ENCODE data around the gene GTF3C1. TPM values are rescaled to one million over a fixed set of nuclear protein-coding genes. Genes with fewer than 3 reads are reported as not detected.

GTF3C1 gene
- total RNA-seq, 2 donors from 2014 or later: 164 to 233 TPM

GRCh38 chr16:27481282-27481934 is 68.3 kb downstream of the GTF3C1 start:
- no peak overlapping the region for H3K4me3 ChIP-seq
- no peaks in the 10 kb centered on the region for H3K9me3 ChIP-seq
- no peaks in the 10 kb centered on the region for H3K4me1 ChIP-seq (replicated peaks)
- intact Hi-C loops (cut with DNase I): no loop called here
- DNase-seq (ENCODE audit: low spot score): no peak
- H3K27ac ChIP-seq: no peak overlapping the region
- no peaks in the 10 kb centered on the region for H3K27me3 ChIP-seq (replicated peaks; ENCODE audit: insufficient read depth)
- no peak for TF ChIP-seq POLR2A (IDR thresholded peaks at IDR 0.05)
- TF ChIP-seq POLR2AphosphoS5 (IDR thresholded peaks at IDR 0.05): no peak
- no peak for TF ChIP-seq CTCF (IDR thresholded peaks at IDR 0.05)
- peaks cover 44 to 47% of the 10 kb centered on the region in 2 donors for H3K36me3 ChIP-seq
- 88% methylated on average over 15 of the region's 15 CpGs for WGBS

GRCh38 chr16:27480761-27481160 is 69.0 kb downstream of the GTF3C1 start:
- no peaks in the 10 kb centered on the region for H3K27me3 ChIP-seq (replicated peaks; ENCODE audit: insufficient read depth)
- H3K4me1 ChIP-seq (replicated peaks): no peaks in the 10 kb centered on the region
- H3K4me3 ChIP-seq: no peak overlapping the region
- no peaks in the 10 kb centered on the region for H3K9me3 ChIP-seq
- no peak for DNase-seq (ENCODE audit: low spot score)
- 86% methylated on average over 7 of the region's 7 CpGs for WGBS
- H3K36me3 ChIP-seq: peaks cover 45 to 50% of the 10 kb centered on the region in 2 donors
- no peak overlapping the region for H3K27ac ChIP-seq
- intact Hi-C loops (cut with DNase I): no loop called here
- TF ChIP-seq CTCF (IDR thresholded peaks at IDR 0.05) (no peak), POLR2A (IDR thresholded peaks at IDR 0.05) (no peak), POLR2AphosphoS5 (IDR thresholded peaks at IDR 0.05) (no peak)

GRCh38 chr16:27476240-27476639 is 73.5 kb downstream of the GTF3C1 start:
- Histone ChIP-seq H3K4me3 (no peak overlapping the region), H3K27me3 (replicated peaks; ENCODE audit: insufficient read depth) (no peaks in the 10 kb centered on the region), H3K9me3 (no peaks in the 10 kb centered on the region), H3K27ac (no peak overlapping the region), H3K4me1 (replicated peaks) (no peaks in the 10 kb centered on the region), H3K36me3 (peaks cover 21 to 34% of the 10 kb centered on the region in 2 donors)
- intact Hi-C loops (cut with DNase I): no loop called here
- WGBS: 90% methylated on average over 9 of the region's 9 CpGs
- DNase-seq (ENCODE audit: low spot score): no peak
- TF ChIP-seq POLR2A (IDR thresholded peaks at IDR 0.05) (no peak), POLR2AphosphoS5 (IDR thresholded peaks at IDR 0.05) (no peak), CTCF (IDR thresholded peaks at IDR 0.05) (no peak)

GRCh38 chr16:27475561-27475960 is 74.2 kb downstream of the GTF3C1 start:
- Histone ChIP-seq H3K36me3 (peaks cover 23 to 41% of the 10 kb centered on the region in 2 donors), H3K27ac (no peak overlapping the region), H3K27me3 (replicated peaks; ENCODE audit: insufficient read depth) (no peaks in the 10 kb centered on the region), H3K9me3 (no peaks in the 10 kb centered on the region), H3K4me1 (replicated peaks) (no peaks in the 10 kb centered on the region), H3K4me3 (no peak overlapping the region)
- 80% methylated on average over 9 of the region's 9 CpGs for WGBS
- DNase-seq (ENCODE audit: low spot score): no peak
- intact Hi-C loops (cut with DNase I): no loop called here
- no peak for TF ChIP-seq POLR2AphosphoS5 (IDR thresholded peaks at IDR 0.05)

GRCh38 chr16:27474921-27475320 is 74.8 kb downstream of the GTF3C1 start:
- no peak overlapping the region for H3K4me3 ChIP-seq
- H3K4me1 ChIP-seq (replicated peaks): no peaks in the 10 kb centered on the region
- H3K9me3 ChIP-seq: no peaks in the 10 kb centered on the region
- H3K27ac ChIP-seq: no peak overlapping the region
- intact Hi-C loops (cut with DNase I): no loop called here
- DNase-seq (ENCODE audit: low spot score): no peak
- H3K27me3 ChIP-seq (replicated peaks; ENCODE audit: insufficient read depth): no peaks in the 10 kb centered on the region
- 88% methylated on average over 9 of the region's 9 CpGs for WGBS
- peaks cover 25 to 47% of the 10 kb centered on the region in 2 donors for H3K36me3 ChIP-seq
- TF ChIP-seq POLR2AphosphoS5 (IDR thresholded peaks at IDR 0.05): no peak
- no peak for TF ChIP-seq POLR2A (IDR thresholded peaks at IDR 0.05)
- TF ChIP-seq CTCF (IDR thresholded peaks at IDR 0.05): no peak
